Cardiac muscle cell (in vitro differentiated cells and primary cell): ENCODE data around the gene ARID2. TPM values are rescaled to one million over a fixed set of nuclear protein-coding genes. Genes with fewer than 3 reads are reported as not detected.

Experiments
- DNase-seq, 2 donors: peaks; one replicate each; pipeline versions ENCODE4 v3.0.0 to v3.0.0-alpha.2; 2010 to 2017; ENCODE audit warnings: low read depth in 1 of 2, low spot score in 1 of 2
- H3K27ac ChIP-seq: fragments of 200-600 bp; sonication (generic); 2 replicates; pipeline ENCODE4 v1.5.1; 2016
- H3K27me3 ChIP-seq: fragments of 200-600 bp; sonication (generic); 2 replicates; pipeline ENCODE4 v1.6.0; 2016; ENCODE audit warnings: control low read depth
- H3K36me3 ChIP-seq: fragments of 200-600 bp; sonication (generic); 2 replicates; pipeline ENCODE4 v1.5.1; 2016; ENCODE audit warnings: control low read depth
- H3K4me1 ChIP-seq: fragments of 200-600 bp; sonication (generic); 2 replicates; pipeline ENCODE4 v1.8.1; 2017; ENCODE audit warnings: low read depth, mild to moderate bottlenecking, mixed run types
- H3K4me3 ChIP-seq: fragments of 200-600 bp; sonication (generic); 2 replicates; pipeline ENCODE4 v1.5.1; 2016; ENCODE audit warnings: mild to moderate bottlenecking
- H3K9me3 ChIP-seq: fragments of 200-600 bp; sonication (generic); 2 replicates; pipeline ENCODE4 v1.5.1; 2017; ENCODE audit warnings: low read depth, mild to moderate bottlenecking, control low read depth
- CTCF ChIP-seq: IDR thresholded peaks from 2 replicates; pipeline ENCODE4 v1.5.1; 2012; ENCODE audit warnings: low read depth, mild to moderate bottlenecking, low read length
- polyA plus RNA-seq: library from polyadenylated mRNA; unstranded; fragments of >200 nt; fragmentation: Nextera tagmentation; extraction: Ambion mirVana; gene quantifications from 2 replicates; pipeline ENCODE4 v1.2.1, GENCODE V29; 2016
- total RNA-seq: library from RNA; depleted of rRNA; stranded (reverse); fragments of >200 nt; gene quantifications from 2 replicates; pipeline ENCODE4 v1.2.3, GENCODE V29; 2016

Gene ARID2
- total and polyA plus RNA-seq, 2 experiments from 2014 or later = 17.3 to 40.3 TPM

DNA sequence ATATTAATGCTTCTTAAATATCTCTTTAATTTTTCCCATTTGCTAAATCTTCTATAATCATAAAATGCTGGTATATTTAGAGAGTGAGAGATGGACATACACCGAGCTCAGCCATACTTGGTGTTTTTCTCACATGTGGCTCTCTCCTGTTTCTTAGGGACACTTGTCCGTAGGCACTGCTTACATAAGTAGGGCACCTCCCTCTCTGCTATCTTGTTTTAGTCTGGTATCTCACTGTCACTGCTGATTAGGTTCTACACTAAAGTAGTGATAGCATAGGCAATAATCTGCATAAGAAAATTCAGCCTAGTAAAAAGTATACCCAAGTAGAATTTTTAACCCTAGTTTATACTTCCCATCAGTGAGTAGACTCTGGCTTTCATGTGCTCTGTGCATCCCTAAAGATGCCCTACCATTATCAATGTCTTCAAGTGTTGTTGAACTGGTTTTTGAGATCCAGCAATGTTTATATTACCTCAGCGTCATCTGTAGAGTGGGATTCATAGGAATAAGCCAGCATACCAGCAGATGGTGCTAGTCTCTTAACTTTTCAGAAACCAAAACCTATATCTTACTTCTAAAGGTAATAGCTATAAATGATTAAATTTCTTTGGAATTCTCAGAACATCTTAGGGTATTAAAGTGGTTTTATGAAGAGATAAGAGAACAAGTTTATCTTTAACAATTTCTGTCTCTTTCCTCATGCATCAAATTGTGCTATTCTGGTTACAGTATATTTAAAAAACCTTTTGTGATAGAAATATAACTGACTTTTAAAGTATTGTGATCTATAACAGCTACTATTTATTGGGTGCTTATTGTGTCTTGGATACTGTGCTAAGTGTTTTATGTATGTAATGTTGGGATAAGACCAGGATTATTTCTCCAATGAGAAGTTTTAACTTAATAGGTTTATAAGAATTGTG is 32.9 kb downstream of the ARID2 start:
- H3K27ac ChIP-seq = peak overlapping the region; percentile 76
- no peaks in the 10 kb centered on the region for H3K36me3 ChIP-seq
- TF ChIP-seq CTCF = peak; percentile 74
- H3K9me3 ChIP-seq = no peaks in the 10 kb centered on the region
- H3K4me3 ChIP-seq = no peak overlapping the region
- peaks cover 17% of the 10 kb centered on the region for H3K4me1 ChIP-seq
- H3K27me3 ChIP-seq = no peaks in the 10 kb centered on the region
- DNase-seq = peak; percentile 35 to 71

- no peak for TF ChIP-seq CTCF
- Histone ChIP-seq H3K4me3 (no peak overlapping the region), H3K36me3 (no peaks in the 10 kb centered on the region), H3K27me3 (no peaks in the 10 kb centered on the region), H3K4me1 (peaks cover 17% of the 10 kb centered on the region), H3K9me3 (no peaks in the 10 kb centered on the region), H3K27ac (no peak overlapping the region)
- no peak for DNase-seq
Observed at GRCh38 chr12:45763381-45763780, 33.9 kb downstream of the ARID2 start.

DNA sequence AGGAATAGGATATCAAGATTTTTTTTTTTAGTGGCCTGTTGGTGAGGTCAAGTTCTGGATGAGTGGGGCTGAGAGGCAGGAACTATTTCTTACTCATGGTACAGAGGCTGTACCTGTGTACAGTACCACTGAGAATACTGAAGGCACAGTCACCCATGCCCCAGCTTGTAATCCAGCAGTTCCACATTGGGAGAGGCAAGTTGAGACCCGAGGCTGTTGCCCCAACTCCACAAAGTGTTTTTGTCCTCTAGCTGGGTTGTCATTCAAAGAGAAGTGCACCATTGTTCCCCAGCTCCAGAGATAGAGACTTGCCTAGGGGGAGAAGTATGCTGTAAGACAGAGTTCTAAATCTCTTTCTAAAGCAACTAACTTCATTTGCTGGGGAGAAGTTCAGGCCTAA is 38.7 kb downstream of the ARID2 start:
- H3K36me3 ChIP-seq = no peaks in the 10 kb centered on the region
- no peak for DNase-seq

DNA sequence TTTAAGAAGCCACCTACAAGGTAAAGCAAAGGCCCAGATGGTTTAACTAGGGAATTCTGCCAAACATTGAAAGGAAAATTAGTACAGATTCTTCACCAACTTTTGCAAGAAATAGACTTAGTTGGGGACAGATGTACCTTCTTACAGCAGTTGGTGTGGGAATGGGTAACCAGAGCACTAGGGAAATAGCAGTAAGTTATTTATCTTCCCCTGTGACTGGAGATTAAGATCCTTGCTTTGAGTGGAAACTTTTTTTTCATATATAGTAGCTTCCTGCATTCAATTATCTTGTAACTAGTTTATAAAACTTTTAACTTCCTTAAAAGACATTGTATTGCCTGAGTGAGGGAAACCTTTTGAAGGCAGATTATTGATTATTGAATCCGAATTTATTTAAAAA is 44.2 kb downstream of the ARID2 start:
- no peak for TF ChIP-seq CTCF
- Histone ChIP-seq H3K27me3 (no peaks in the 10 kb centered on the region), H3K4me3 (no peak overlapping the region), H3K9me3 (no peaks in the 10 kb centered on the region), H3K27ac (no peak overlapping the region), H3K36me3 (no peaks in the 10 kb centered on the region), H3K4me1 (peaks cover 15% of the 10 kb centered on the region)
- no peak for DNase-seq

More for the DNA sequence above, 38.7 kb downstream of the ARID2 start:
- Histone ChIP-seq H3K4me3 (no peak overlapping the region), H3K9me3 (no peaks in the 10 kb centered on the region), H3K27me3 (no peaks in the 10 kb centered on the region), H3K27ac (no peak overlapping the region), H3K4me1 (no peaks in the 10 kb centered on the region)
- no peak for TF ChIP-seq CTCF

DNA sequence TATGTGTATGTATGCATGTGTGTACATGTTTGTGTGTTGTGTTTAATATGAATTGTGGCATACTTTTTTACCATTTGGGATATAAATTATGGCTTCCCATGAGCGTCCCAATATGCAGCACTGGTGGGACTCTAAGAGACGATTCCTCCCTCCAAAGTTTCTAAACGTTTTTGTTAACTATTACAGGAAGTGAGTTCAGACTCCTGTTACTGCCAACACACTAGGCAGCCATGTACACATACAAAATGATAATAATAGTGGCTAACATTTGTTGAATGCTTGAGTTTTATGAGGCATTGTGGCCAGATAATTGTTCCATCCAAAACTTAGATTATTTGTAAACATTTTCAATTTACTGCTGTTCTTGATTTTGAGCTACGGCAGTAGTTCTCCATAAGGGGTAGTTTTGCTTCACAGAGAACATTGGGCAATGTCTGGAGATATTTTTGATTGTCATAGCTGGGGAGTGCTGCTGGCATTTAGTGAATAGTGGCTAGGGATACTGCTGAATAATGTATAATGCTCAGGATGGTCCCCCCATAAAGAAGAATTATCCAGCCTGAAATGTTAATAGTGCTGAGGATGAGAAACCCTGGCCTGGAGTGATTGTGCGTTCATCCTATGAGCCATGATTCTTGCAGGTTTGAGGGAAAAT is 45.1 kb downstream of the ARID2 start:
- no peak for TF ChIP-seq CTCF
- no peak overlapping the region for H3K4me3 ChIP-seq
- no peaks in the 10 kb centered on the region for H3K36me3 ChIP-seq
- H3K9me3 ChIP-seq = no peaks in the 10 kb centered on the region
- H3K27me3 ChIP-seq = no peaks in the 10 kb centered on the region
- H3K4me1 ChIP-seq = peaks cover 15% of the 10 kb centered on the region
- DNase-seq = no peak
- H3K27ac ChIP-seq = peak overlapping the region; percentile 73
